ENCODE results near the gene PTPN6.

The PTPN6 gene

GRCh38 chr12:6970096-6970527, 19.0 kb downstream of the PTPN6 start:
- DNase-seq (ENCODE audit: low read depth) = no peak

- DNase-seq (ENCODE audit: low read depth) = no peak
These were observed 23.0 kb downstream of the PTPN6 start for GRCh38 chr12:6974180-6974579.

- no peak for DNase-seq (ENCODE audit: low read depth)
These were observed 24.3 kb downstream of the PTPN6 start for GRCh38 chr12:6975297-6976032.

GRCh38 chr12:6977653-6978052, 26.5 kb downstream of the PTPN6 start:
- DNase-seq (ENCODE audit: low read depth) = no peak

GRCh38 chr12:6978188-6978587, 27.0 kb downstream of the PTPN6 start:
- no peak for DNase-seq (ENCODE audit: low read depth)

- DNase-seq (ENCODE audit: low read depth) = no peak
These were observed 27.5 kb downstream of the PTPN6 start for GRCh38 chr12:6978611-6979011.

- no peak for DNase-seq (ENCODE audit: low read depth)
These were observed 27.9 kb downstream of the PTPN6 start for GRCh38 chr12:6979021-6979420.

GRCh38 chr12:6979453-6979852, 28.3 kb downstream of the PTPN6 start:
- DNase-seq (ENCODE audit: low read depth) = no peak

GRCh38 chr12:6980075-6980474, 28.9 kb downstream of the PTPN6 start:
- DNase-seq (ENCODE audit: low read depth) = no peak

- DNase-seq (ENCODE audit: low read depth) = no peak
These were observed 29.6 kb downstream of the PTPN6 start for GRCh38 chr12:6980740-6981139.

GRCh38 chr12:6981152-6982052, 30.2 kb downstream of the PTPN6 start:
- no peak for DNase-seq (ENCODE audit: low read depth)

- no peak for DNase-seq (ENCODE audit: low read depth)
These were observed 31.4 kb downstream of the PTPN6 start for GRCh38 chr12:6982532-6982931.

GRCh38 chr12:6987956-6988553, 36.9 kb downstream of the PTPN6 start:
- no peak for DNase-seq (ENCODE audit: low read depth)

GRCh38 chr12:6996040-6996441, 44.9 kb downstream of the PTPN6 start:
- no peak for DNase-seq (ENCODE audit: low read depth)

GRCh38 chr12:6998715-6999451, 47.7 kb downstream of the PTPN6 start:
- DNase-seq (ENCODE audit: low read depth) = no peak

GRCh38 chr12:7001921-7002591, 50.9 kb downstream of the PTPN6 start:
- DNase-seq (ENCODE audit: low read depth) = no peak

GRCh38 chr12:7004287-7004803, 53.2 kb downstream of the PTPN6 start:
- DNase-seq (ENCODE audit: low read depth) = no peak

GRCh38 chr12:7004840-7005239, 53.7 kb downstream of the PTPN6 start:
- no peak for DNase-seq (ENCODE audit: low read depth)

GRCh38 chr12:7005311-7005710, 54.2 kb downstream of the PTPN6 start:
- no peak for DNase-seq (ENCODE audit: low read depth)

GRCh38 chr12:7006639-7007038, 55.5 kb downstream of the PTPN6 start:
- no peak for DNase-seq (ENCODE audit: low read depth)

- DNase-seq (ENCODE audit: low read depth) = no peak
These were observed 57.7 kb downstream of the PTPN6 start for GRCh38 chr12:7008864-7009263.

All from stimulated activated CD8-positive, alpha-beta memory T cell treated with anti-CD3 and anti-CD28 coated beads, Interleukin-15, amount 100 ng/mL, for 24 hours (primary cell).